Tibial artery (tissue), 4 donors: ENCODE measurements around the gene ETNK2.

Experiments
- DNase-seq, 2 donors: peaks; one replicate each; pipeline ENCODE4 v3.0.0-alpha.2; 2019
- H3K27ac ChIP-seq, 2 donors: fragments of 200-600 bp; sonication (generic) in 1 of 2; 1 replicate in 1 of 2; 2 replicates in 1 of 2; pipeline ENCODE4 v1.5.1; 2018 to 2019; ENCODE audit warnings: mild to moderate bottlenecking in 1 of 2
- H3K27me3 ChIP-seq, 2 donors: fragments of 200-600 bp; sonication (generic) in 1 of 2; one replicate each; pipeline versions ENCODE4 v1.5.1 to v1.6.0; 2016 to 2019
- H3K36me3 ChIP-seq, 3 donors: fragments of 200-600 bp; sonication (generic) in 2 of 3; one replicate each; pipeline ENCODE4 v1.5.1; 2016 to 2019; ENCODE audit warnings: mild to moderate bottlenecking in 2 of 3
- H3K4me1 ChIP-seq, 4 donors: fragments of 200-600 bp; sonication (generic) in 2 of 4; 1 replicate in 3 of 4; 2 replicates in 1 of 4; pipeline ENCODE4 v1.5.1; 2016 to 2019
- H3K4me3 ChIP-seq, 2 donors: fragments of 200-600 bp; sonication (generic) in 1 of 2; 1 replicate in 1 of 2; 2 replicates in 1 of 2; pipeline ENCODE4 v1.5.1; 2018 to 2019; ENCODE audit warnings: mild to moderate bottlenecking in 2 of 2
- H3K9me3 ChIP-seq, 3 donors: fragments of 200-600 bp; sonication (generic) in 1 of 3; one replicate each; pipeline ENCODE4 v1.5.1; 2016 to 2019
- intact Hi-C: fragments of 100-400 bp; cut with DNase I; formaldehyde crosslinking; loops from one replicate; pipeline ENCODE4 v1.15.0; 2023; ENCODE audit warnings: low total_unique reads
- TF ChIP-seq, protein P1 (sequence below), 2 experiments: fragments of 200-600 bp in 1 of 2; fragments of 450-650 bp in 1 of 2; IDR thresholded peaks; one replicate each; pipeline ENCODE4 v1.5.1; 2017 to 2019; ENCODE audit warnings: antibody characterized with exemption in 2 of 2, mild to moderate bottlenecking in 1 of 2, moderate library complexity in 1 of 2

Gene ETNK2

DNA sequence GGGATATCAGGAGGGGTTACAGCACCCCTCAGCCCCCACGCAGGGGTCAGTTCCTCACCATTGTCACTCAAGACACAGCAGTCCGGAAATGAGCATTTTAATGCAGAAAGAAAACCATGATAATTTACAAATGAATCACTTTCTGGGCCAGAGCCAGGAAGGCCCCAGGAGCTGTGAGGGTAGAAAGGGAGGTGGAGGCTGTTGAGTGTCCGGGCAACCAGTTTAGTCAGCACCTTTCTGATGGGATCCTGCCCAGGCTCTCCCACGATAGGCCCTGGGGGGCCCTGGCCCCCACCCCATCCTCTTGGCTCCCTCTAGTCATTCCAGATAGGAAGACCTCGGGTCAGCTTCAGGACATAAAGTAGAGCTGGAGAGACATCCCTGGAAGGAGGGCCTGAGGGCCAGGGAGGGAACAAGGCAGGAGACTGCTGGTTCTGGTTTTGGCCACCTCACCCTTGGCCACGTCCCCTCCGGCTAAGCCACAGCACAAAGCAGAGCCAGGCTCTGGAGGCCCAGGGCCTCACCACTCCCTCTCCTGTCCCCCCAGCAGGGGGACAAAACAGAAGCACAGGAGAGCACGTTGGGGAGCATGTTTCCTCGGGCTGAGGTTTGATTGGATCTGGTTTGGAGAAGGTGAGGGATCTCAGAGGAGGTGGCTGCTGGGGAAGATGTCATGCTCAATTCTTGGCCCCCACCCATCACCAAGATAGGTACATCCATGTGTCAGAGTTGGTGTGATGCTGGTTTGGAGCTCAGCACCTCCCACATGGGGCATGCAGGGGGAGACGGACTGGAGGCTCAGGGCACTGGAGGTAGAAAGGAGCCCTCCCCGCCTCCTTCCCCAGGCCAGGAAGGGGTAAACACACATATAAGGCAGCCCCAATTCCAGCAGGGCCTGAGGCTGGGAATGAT lies 20.6 kb downstream of the ETNK2 start:
- H3K27me3 ChIP-seq: no peaks in the 10 kb centered on the region
- H3K27ac ChIP-seq: peak overlapping the region in 1 of 2 donors; percentile 22
- TF ChIP-seq, protein P1, sequence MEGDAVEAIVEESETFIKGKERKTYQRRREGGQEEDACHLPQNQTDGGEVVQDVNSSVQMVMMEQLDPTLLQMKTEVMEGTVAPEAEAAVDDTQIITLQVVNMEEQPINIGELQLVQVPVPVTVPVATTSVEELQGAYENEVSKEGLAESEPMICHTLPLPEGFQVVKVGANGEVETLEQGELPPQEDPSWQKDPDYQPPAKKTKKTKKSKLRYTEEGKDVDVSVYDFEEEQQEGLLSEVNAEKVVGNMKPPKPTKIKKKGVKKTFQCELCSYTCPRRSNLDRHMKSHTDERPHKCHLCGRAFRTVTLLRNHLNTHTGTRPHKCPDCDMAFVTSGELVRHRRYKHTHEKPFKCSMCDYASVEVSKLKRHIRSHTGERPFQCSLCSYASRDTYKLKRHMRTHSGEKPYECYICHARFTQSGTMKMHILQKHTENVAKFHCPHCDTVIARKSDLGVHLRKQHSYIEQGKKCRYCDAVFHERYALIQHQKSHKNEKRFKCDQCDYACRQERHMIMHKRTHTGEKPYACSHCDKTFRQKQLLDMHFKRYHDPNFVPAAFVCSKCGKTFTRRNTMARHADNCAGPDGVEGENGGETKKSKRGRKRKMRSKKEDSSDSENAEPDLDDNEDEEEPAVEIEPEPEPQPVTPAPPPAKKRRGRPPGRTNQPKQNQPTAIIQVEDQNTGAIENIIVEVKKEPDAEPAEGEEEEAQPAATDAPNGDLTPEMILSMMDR (IDR thresholded peaks at IDR 0.05): no peak
- DNase-seq: peak in 1 of 2 donors; percentile 45
- intact Hi-C loops: no loop called here
- H3K4me3 ChIP-seq: no peak overlapping the region
- H3K9me3 ChIP-seq: no peaks in the 10 kb centered on the region
- peaks cover 5 to 54% (median 35%) of the 10 kb centered on the region in 4 donors for H3K4me1 ChIP-seq
- peaks cover 24 to 43% (median 28%) of the 10 kb centered on the region in 3 donors for H3K36me3 ChIP-seq

DNA sequence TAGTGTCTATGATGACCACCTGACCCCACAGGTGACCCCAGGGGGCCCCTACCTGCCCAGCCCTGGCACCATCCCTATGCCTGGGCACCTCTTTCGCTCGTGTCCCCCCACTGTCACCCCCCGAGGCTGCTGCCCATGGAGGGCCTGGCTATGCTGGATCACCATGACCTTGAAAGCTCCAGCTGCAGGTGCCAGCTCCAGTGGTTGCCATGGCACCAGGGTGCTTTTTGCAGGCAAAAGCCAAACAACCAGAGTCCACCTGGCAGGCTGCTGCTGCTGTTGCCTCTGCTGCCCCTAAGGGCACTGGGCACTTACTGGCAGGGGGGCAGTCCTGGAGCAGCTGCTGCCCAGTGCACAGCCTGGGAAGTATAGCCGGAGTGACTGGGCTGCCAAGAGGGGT lies 21.7 kb downstream of the ETNK2 start:
- intact Hi-C loops: no loop called here
- Histone ChIP-seq H3K36me3 (peaks cover 22 to 43% (median 31%) of the 10 kb centered on the region in 3 donors), H3K4me1 (peaks cover 5 to 61% (median 36%) of the 10 kb centered on the region in 4 donors), H3K4me3 (no peak overlapping the region), H3K9me3 (no peaks in the 10 kb centered on the region), H3K27me3 (no peaks in the 10 kb centered on the region), H3K27ac (no peak overlapping the region)
- no peak for DNase-seq
- TF ChIP-seq, protein P1 (IDR thresholded peaks at IDR 0.05): no peak

DNA sequence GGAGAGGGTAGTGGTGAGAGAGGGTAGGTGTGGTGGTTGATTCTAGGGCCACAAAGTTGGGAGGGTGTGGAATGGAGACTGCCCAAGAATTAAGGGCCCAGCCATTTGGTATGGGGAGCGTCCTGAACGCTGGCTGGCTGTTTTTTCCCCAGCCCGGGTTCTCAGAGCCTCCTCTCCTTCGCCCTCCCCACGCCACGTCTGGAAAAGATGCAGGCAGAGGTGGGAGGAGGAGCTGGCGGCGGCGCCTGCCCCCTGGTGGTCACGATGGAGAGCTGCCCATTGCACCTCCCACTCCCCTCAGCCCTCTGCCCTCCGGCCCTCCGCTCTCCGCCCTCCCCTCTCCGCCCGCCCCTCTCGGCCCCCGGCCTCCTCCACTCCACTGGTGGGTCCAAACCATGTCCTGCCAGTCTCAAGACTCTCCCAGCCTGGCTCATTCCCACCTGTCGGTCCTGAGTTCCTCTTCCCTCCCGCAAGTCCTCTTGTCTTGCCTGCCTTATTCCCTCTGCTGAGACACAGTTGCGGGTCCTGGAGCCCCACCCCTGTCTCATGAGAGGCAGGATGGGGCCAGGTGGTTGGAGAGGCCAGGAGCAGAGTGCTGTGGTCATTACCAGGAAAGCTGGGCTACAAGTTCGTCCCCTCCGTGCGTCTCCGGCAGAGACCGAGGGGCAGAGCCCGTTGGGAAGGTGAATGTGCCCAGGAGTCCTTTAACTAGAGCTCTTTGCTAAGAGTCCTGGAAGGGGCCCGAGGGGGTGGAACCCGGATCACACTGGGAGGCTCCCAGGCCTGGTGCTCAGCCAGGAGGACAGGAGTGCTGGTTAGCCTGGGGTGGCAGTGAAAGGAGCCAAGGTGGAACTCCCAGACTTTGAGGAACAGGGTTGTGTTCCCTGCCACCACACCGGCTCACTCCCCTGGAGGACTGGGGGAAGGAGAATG lies 22.6 kb downstream of the ETNK2 start:
- intact Hi-C loops: loop anchor here (2.0 kb wide), 2 partner anchors 258 to 266 kb away; no protein-coding TSS in a partner anchor
- Histone ChIP-seq H3K4me1 (peaks cover 5 to 61% (median 36%) of the 10 kb centered on the region in 4 donors), H3K27ac (peak overlapping the region; percentile 39 to 64), H3K36me3 (peaks cover 20 to 43% (median 31%) of the 10 kb centered on the region in 3 donors), H3K9me3 (no peaks in the 10 kb centered on the region), H3K4me3 (no peak overlapping the region), H3K27me3 (no peaks in the 10 kb centered on the region)
- peak; percentile 60 to 84 for DNase-seq
- TF ChIP-seq, protein P1 (IDR thresholded peaks at IDR 0.05): peak; percentile 85 to 91

DNA sequence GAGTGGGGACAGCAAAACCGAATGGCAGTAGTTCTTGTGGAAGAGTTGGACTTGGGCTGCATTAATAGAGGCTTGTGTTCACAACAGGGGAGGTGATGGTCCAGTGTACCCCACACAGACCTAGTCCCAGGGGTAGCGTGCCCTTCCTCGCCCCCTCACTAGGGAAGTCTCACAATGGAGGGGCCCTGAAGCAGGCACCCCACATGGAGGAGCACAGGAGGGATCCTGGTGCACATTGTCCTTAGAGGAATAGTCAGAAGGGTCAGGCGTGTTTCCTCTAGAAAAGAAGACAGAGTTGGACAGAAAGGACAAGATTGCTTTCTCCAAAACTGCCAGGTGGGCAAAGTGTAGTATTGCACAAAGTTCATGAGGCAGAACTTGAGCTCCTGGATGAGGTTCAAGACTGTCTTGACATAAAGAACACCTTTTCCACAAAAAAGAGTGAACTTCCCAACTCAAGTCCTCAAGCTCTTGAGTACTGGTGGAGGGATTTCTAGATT lies 23.3 kb downstream of the ETNK2 start:
- Histone ChIP-seq H3K4me3 (no peak overlapping the region), H3K4me1 (peaks cover 5 to 61% (median 36%) of the 10 kb centered on the region in 4 donors), H3K36me3 (peaks cover 21 to 43% (median 33%) of the 10 kb centered on the region in 3 donors), H3K27ac (peak overlapping the region in 1 of 2 donors; percentile 64), H3K27me3 (no peaks in the 10 kb centered on the region), H3K9me3 (no peaks in the 10 kb centered on the region)
- no peak for DNase-seq
- TF ChIP-seq, protein P1 (IDR thresholded peaks at IDR 0.05): no peak
- intact Hi-C loops: loop anchor here (2.0 kb wide), 2 partner anchors 258 to 266 kb away; no protein-coding TSS in a partner anchor
